GM18499 (cell line): Measurements from ENCODE around the gene BRICD5.
"Not testable (repeated sequence)": the region's sequence is repeated elsewhere in the genome, so short reads cannot be mapped to it uniquely, and the experiment has no call there.

Experiments
- ATAC-seq: cut with Tn5 transposase; IDR thresholded peaks from one replicate; pipeline ENCODE4 v1.9.1; 2021; ENCODE audit warnings: moderate number of reproducible peaks; ENCODE audit not compliant: insufficient read depth, unreplicated experiment

The BRICD5 gene

DNA sequence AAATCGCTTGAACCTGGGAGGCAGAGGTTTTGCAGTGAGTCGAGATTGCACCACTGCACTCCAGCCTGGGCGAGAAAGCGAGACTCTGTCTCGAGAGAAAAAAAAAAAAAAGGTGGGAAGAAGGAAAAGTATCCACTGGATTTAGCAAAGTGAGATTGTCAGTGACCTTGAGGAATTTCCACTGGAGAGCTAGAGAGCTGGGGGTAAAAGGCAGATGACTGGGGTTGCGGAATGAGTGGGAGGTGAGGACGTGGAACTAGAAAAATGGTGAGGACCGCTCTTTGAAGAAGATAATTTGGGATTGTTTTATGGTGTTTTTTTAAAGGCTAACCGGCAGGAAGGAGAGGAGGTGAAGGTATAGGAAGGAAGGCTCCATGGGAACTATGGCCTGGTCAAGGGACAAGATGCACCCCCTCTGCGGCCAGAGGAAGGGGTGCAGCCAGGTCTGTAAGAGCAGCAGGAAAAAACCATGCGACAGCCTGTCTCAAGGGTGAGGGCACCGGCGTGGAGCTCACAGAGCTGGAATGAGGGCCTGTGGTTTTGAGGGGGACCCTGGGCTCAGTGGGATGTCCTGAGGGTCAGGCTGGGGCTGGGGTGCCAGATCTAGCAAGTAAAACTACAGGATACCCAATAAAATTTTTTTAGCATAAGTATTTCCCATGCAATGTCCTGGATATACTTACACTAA, 6.1 kb downstream of the BRICD5 start:
- ATAC-seq: no peak

DNA sequence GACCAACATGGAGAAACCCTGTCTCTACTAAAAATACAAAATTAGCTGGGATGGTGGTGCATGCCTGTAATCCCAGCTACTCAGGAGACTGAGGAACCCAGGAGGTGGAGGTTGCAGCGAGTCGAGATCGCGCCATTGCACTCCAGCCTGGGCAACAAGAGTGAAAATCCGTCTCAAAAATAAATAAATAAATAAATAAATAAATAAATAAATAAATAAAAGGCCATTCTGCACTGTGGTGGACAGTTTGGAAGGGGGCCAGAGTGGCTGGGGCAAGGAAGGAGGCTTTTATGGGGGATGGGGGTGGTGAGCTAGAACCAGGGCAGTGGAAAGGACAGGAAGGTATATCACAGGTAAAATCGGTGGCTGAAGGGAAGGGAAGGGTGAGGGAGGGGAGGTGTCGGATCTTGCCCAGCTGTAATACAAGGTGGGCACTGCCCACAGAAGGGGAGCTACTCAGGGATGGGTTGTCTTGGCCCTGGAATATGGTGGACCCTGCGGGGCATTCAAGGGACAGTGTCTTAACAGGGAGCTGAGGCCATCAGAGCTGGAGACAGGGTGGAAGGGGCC, 7.5 kb downstream of the BRICD5 start:
- ATAC-seq: not testable (repeated sequence)

- ATAC-seq: no peak
These were observed 10.3 kb downstream of the BRICD5 start for GRCh38 chr16:2200313-2200712.

DNA sequence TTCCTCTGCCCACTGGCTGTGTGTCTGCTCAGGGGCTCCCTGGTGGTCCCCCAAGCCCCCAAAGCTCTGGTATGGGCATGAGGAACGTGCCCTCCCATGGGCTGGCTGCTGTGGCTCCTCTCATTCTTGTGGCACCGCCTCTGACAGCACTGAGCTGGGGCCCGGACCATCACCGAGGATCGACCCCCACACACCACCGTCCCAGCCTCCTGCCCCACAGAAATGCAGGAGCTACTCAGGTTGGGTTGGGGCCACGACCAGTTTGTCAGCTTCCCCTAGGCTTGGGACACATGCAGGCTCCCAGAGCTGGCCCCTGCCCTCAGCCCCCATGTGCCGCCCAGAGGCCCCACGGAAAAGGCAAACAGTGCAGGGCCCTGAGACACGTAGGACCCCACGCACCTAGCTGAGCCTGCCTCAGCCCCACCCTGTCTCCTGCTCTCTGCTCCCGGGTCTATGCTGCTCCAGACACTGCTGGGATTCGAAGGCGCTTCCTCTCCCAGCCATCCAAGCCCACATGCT, 11.0 kb downstream of the BRICD5 start:
- no peak for ATAC-seq

GRCh38 chr16:2199095-2199494, 11.6 kb downstream of the BRICD5 start:
- ATAC-seq: no peak

- no peak for ATAC-seq
These were observed 12.4 kb downstream of the BRICD5 start for GRCh38 chr16:2198283-2198682.

- no peak for ATAC-seq
These were observed 12.9 kb downstream of the BRICD5 start for GRCh38 chr16:2197765-2198164.

GRCh38 chr16:2196981-2197511, 13.6 kb downstream of the BRICD5 start:
- no peak for ATAC-seq

GRCh38 chr16:2196162-2196980, 14.3 kb downstream of the BRICD5 start, which contains the start of gene CASKIN1:
Gene CASKIN1, minus strand, starts transcription at chr16:2196605. Its CDS starts 173 bp downstream, at chr16:2196432.
- ATAC-seq: no peak

DNA sequence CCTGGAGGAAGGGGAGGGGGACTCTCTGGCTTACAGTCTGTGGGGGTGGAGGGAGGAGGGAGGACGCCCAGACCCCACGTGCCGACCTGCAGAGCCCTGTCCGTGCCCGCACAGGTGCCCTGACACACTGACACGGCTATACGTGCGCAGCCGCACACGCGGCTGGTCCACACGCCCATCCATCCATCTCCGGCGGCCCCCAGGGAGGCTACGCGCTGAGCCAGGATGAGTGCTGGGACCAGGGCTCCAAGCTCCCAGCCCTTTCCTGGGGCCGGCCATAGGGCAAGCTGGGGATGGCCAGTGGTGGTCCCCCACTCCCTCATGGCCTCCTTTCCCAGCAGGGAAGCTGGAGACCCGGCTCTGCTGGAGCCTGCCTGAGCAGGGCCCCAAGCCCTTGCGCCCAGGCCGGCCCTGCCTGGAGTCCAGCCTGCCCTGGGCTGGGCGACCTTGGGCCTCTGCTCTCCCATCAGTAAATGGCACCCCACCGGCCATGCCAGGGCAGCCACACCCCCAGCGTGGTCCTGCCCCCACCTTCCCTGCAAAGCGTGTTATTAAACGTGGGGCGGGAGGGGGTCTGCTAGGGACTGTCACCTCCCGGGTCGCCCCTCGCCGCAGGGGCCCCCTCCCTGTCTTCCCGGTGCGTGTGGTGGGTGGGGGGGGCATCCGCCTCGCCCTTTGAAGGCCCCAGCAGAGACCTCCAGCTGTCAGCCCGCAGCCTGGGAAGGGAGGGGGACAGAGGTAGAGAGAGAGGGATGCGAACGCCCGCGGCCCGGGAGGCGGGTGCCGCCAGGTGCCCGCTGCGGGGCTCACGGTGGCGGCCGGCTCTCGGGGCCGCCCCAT, 15.1 kb downstream of the BRICD5 start:
- ATAC-seq: no peak

DNA sequence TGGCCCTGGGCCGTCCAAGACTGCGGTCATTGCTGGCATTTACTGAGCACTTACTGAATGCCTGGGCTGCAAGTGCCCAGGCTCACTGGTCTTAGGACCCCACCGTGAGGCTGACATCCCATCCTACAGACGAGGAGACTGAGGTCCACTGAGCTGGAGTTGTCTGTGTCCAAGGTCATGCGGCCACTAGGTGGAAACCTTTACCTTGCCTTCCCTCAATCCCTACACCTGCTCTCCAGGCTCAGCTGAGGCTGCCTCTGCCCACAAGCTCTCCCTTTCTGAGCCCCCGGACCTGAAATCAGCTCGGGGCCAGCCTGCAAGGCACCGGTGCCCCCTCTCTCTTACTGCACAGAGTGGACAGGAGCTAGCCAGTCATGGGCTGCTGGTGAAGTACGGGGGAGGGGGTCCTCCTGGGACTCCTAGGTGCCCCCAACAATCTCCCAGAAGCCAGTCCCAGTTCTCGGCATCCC, 15.8 kb downstream of the BRICD5 start:
- ATAC-seq: no peak

DNA sequence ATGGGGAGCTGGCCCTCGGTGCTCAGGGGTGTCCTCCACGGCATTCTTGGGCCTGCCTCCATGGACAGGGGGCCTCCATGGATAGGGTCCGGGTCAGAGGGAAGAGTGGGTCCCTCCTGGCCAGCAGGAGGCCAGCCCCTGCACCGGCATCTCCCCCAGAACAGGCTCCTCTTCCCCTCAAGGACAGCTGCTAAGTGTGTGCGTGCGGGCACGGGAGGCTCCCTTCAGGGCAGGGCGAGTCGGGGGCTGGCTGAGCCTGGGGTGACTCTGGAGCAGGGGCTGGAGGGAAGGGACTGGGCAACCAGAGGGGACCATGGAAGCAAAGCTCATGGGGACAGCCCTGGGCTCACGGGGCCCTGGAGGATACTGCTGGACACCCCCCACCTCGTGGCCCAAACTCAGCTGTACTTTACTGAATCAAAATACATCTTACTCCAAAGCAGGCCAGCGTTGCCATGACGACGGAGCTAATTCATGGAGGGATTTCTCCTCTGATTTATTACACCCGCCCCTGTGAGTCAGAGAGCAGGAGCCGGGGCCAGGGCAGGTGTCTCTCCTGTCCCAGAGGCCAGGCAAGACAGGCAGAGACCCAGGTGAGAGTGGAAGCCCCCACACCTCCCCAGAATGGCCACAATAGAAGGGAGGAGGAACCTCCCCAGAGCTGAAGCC, 16.4 kb downstream of the BRICD5 start:
- no peak for ATAC-seq

GRCh38 chr16:2191446-2191706, 19.3 kb downstream of the BRICD5 start:
- ATAC-seq: no peak

DNA sequence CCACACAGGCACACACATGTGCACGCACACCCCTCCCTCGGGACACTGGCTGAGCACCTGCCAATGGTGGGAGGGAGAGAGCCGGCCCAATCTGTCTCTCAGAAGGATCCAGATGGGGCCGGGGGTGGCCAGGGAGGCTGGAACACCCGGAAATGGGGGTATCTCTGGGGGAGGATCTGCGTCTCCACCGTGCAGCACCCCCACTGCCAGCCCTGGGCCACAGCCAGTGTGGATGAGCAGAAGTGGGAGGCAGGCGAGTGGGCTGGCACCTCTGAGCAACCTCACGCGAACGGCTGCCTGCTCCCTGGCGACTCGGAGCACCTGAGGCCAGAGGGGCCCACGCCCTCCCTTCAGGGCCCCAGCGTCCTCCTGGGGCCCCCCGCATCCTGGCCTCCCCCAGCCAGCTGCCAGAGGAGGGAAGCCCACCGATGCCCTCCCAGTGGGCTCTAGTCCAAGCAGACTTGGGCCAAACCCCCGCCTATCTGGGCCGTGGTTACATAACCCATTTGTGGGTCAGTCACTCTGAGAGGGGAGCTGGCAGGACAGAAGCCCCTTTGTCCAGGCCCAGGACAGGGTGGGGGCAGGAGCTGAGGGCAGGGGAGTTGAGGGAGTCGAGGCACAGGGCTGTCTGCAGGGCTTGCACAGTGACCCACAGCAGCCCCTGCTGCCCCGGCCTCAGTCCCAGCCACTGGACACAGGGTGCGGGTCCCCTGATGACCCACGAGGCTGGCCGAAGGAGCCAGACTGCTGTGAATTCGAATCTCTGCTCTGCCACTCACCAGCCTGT, 19.8 kb downstream of the BRICD5 start:
- ATAC-seq: no peak

GRCh38 chr16:2190002-2190658, 20.5 kb downstream of the BRICD5 start:
- ATAC-seq: no peak

DNA sequence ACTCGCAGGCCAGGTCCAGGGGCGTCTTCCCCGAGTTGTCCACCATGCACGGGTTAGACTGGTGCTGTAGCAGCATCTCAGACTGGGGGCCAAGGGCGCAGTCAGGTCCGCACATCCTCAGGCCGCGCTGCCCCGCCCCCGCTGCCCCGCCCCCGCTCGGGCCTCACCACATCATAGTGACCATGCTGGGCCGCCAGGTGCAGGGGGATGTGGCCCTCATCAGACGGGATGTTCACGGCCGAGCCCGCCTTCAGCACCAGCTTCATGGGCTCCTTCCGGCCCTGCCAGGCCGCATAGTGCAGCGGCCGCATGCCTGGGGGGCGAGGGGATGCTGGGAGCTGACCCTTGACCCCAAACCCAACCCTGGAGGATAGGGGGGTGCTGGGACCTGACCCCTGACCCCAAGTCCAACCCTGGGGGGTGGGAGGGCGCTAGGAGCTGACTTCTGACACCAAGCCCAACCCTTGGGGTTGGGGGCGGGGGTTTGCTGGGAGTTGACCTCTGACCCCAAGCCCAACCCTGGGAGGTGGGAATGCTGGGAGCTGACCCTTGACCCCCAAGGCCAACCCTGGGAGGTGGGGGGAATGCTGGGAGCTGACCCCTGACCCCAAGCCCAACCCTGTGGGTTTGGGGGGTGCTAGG, 21.3 kb downstream of the BRICD5 start:
- no peak for ATAC-seq

- ATAC-seq: no peak
These were observed 22.3 kb downstream of the BRICD5 start for GRCh38 chr16:2188395-2188794.

DNA sequence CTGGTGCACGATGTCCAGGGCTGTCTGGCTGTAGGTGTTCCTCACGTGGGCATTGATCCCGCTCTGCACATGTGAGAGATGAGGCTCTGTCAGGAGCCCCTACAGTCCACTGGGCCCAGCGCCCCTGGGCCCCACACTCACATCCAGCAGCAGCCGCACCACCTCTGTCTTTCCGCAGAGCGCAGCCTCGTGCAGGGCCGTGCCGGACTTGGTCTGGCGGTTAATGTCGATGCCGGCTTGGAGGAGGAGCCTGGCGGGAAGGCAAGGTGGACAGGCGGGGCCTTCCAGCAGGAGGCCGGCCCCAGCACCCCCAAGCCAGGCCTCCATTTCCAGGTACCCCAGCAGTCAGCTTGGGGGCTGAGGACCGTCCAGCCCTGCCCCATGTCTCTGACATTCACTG, 23.5 kb downstream of the BRICD5 start:
- no peak for ATAC-seq
